ENCODE measurements around the gene ZNF444.

DNA sequence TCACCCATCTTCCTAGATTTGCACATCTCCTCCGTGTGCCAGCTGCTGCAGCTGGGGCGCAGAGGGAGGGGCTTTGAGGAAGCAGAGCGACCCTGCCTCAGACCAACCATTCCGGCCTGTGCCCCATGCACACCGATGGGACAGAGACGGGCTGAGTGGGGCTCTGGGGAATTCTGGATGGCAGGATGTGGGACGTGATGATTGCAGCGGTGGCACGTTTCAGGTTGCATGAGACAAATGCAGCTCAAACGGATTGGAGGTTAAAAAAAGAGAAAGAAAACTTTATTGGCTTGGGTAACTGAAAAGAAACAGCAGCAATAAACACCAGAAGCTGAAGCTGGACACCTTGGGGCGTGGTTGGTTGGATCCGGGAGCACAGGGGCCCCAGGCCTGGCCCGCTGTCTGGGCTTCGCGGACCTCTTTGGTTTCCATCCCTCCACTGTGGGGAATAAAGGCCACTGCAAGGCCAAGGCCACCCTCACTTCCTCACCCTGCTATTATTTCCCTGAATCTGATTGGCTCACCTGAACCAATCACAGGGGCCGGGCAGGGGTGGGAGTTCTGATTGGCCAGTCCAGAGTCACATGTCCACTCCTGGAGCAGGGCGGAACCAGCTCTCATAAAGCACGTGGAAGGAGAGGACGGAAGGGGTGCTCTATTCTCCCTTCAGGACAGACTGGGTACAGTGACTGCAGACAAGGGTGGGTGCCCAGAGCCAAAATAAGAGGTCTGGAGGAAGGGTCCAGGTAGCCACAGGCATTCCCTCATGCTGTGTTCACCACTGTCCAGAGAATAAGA is 13.9 kb upstream of the ZNF444 start:
- TF ChIP-seq, protein P1, sequence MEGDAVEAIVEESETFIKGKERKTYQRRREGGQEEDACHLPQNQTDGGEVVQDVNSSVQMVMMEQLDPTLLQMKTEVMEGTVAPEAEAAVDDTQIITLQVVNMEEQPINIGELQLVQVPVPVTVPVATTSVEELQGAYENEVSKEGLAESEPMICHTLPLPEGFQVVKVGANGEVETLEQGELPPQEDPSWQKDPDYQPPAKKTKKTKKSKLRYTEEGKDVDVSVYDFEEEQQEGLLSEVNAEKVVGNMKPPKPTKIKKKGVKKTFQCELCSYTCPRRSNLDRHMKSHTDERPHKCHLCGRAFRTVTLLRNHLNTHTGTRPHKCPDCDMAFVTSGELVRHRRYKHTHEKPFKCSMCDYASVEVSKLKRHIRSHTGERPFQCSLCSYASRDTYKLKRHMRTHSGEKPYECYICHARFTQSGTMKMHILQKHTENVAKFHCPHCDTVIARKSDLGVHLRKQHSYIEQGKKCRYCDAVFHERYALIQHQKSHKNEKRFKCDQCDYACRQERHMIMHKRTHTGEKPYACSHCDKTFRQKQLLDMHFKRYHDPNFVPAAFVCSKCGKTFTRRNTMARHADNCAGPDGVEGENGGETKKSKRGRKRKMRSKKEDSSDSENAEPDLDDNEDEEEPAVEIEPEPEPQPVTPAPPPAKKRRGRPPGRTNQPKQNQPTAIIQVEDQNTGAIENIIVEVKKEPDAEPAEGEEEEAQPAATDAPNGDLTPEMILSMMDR (IDR thresholded peaks at IDR 0.05): no peak
- no peak for TF ChIP-seq EP300 (IDR thresholded peaks at IDR 0.05)
